ENCODE results near the gene TRERF1. TPM values are rescaled to one million over a fixed set of nuclear protein-coding genes. Genes with fewer than 3 reads are reported as not detected.

TRERF1 gene
- total and polyA plus RNA-seq, 2 of the 4 experiments (the other 2 are of a cell fraction), result 6.3 to 9.9 TPM

- Histone ChIP-seq H2BK5ac (ENCODE audit: low read depth, low read length, poor library complexity, severe bottlenecking) (no peak overlapping the region), H3K9me1 (ENCODE audit: insufficient read depth, low read length) (peaks cover 18% of the 10 kb centered on the region), H2AFZ (replicated peaks; ENCODE audit: low read length, poor library complexity) (no peak overlapping the region), H3K9ac (ENCODE audit: low read depth, low read length) (no peak overlapping the region), H2BK20ac (ENCODE audit: low read depth, low read length) (no peak overlapping the region; the same call in 1 of the 2 replicates), H3K27me3 (ENCODE audit: control insufficient read depth, insufficient read depth, low read length) (no peaks in the 10 kb centered on the region), H2BK15ac (ENCODE audit: low read depth, low read length) (no peak overlapping the region), H4K5ac (ENCODE audit: low read depth, low read length) (no peak overlapping the region), H4K20me1 (ENCODE audit: insufficient read depth, low read length) (peaks cover 13% of the 10 kb centered on the region), H2AK5ac (ENCODE audit: low read depth, low read length) (no peak overlapping the region), H4K91ac (ENCODE audit: insufficient read depth, low read depth, low read length) (no peak overlapping the region), H3K4me3 (ENCODE audit: insufficient read depth, low read depth, low read length) (no peak overlapping the region), H3K27ac (ENCODE audit: insufficient read depth, low read length) (no peak overlapping the region), H3K4me2 (ENCODE audit: low read depth, low read length) (no peak overlapping the region), H3K14ac (replicated peaks; ENCODE audit: low read depth, low read length) (no peak overlapping the region), H3K23ac (ENCODE audit: low read depth, low read length) (no peak overlapping the region), H3K79me1 (ENCODE audit: low read depth in 1 of 2, low read length in 2 of 2) (peaks cover 51 to 96% of the 10 kb centered on the region in 2 experiments), H3K56ac (ENCODE audit: extremely low read depth, insufficient read depth, low read length) (no peak overlapping the region), H4K8ac (ENCODE audit: low read depth in 2 of 2, low read length in 2 of 2) (no peak overlapping the region), H3K4ac (ENCODE audit: low read depth, low read length) (no peak overlapping the region), H2BK120ac (ENCODE audit: low read depth, low read length) (no peak overlapping the region), H2AK9ac (replicated peaks; ENCODE audit: low read depth, low read length, poor library complexity) (no peak overlapping the region), H3K36me3 (ENCODE audit: control insufficient read depth, insufficient read depth, low read length) (peaks cover 5% of the 10 kb centered on the region), H3K18ac (ENCODE audit: low read depth, low read length) (no peak overlapping the region), H3K9me3 (ENCODE audit: control insufficient read depth, insufficient read depth, low read length) (no peaks in the 10 kb centered on the region), H3K4me1 (ENCODE audit: control insufficient read depth, insufficient read depth, low read length) (peaks cover 2% of the 10 kb centered on the region)
- no peak for TF ChIP-seq USF2 (IDR thresholded peaks at IDR 0.05; ENCODE audit: low read depth, low read length)
- TF ChIP-seq CHD1 (IDR thresholded peaks at IDR 0.05; ENCODE audit: low read depth, low read length), result no peak
- no peak for TF ChIP-seq RCOR1 (IDR thresholded peaks at IDR 0.05; ENCODE audit: insufficient replicate concordance, low read length)
- no peak for TF ChIP-seq FOS (IDR thresholded peaks at IDR 0.05; ENCODE audit: low read depth, low read length)
- TF ChIP-seq NFE2L2 (IDR thresholded peaks at IDR 0.05; ENCODE audit: low read depth, low read length), result no peak
- no peak for TF ChIP-seq BHLHE40 (IDR thresholded peaks at IDR 0.05; ENCODE audit: low read depth, low read length)
- TF ChIP-seq MAZ (IDR thresholded peaks at IDR 0.05; ENCODE audit: borderline replicate concordance, low read depth, low read length), result no peak
- no peak for TF ChIP-seq MXI1 (IDR thresholded peaks at IDR 0.05; ENCODE audit: borderline replicate concordance, low read depth, low read length)
- TF ChIP-seq ELK1 (IDR thresholded peaks at IDR 0.05; ENCODE audit: borderline replicate concordance, low read depth, low read length), result no peak
- no peak for TF ChIP-seq MAFK (IDR thresholded peaks at IDR 0.05; ENCODE audit: low read depth, low read length)
- TF ChIP-seq CEBPB (IDR thresholded peaks at IDR 0.05; ENCODE audit: low read depth, low read length), result no peak
- no peak for TF ChIP-seq CTCF (conservative IDR thresholded peaks at IDR 0.05; ENCODE audit: low read depth, low read length)
- POLR2A ChIA-PET (ENCODE audit: unreplicated experiment), result no interaction called here
- intact Hi-C loops (cut with micrococcal nuclease), result no loop called here
- WGBS, 2 experiments (ENCODE audit: extremely low coverage in 2 of 2, insufficient read length in 1 of 2), result 82% methylated on average over 2 of the region's 8 CpGs; no CpG with 5 or more reads in 1 of the 2 experiments
- CTCF ChIA-PET, result no interaction called here
- no peak for ATAC-seq (ENCODE audit: low read depth)
- dilution Hi-C loops (cut with HindIII; ENCODE audit: low sequenced_read_pairs, unreplicated experiment), result no loop called here
- in situ Hi-C loops (cut with MboI; ENCODE audit: low sequenced_read_pairs), result no loop called here
- DNase-seq, result no peak
- no TSS peak for BruUV-seq (replicated peaks)
Observed at GRCh38 chr6:42345696-42346416, 105.9 kb downstream of the TRERF1 start.

Measured in IMR-90 (cell line).